ENCODE results near the gene PHF23. TPM values are rescaled to one million over a fixed set of nuclear protein-coding genes. Genes with fewer than 3 reads are reported as not detected.

PHF23 gene
- total and polyA plus RNA-seq, 2 of the 4 experiments (the other 2 are of a cell fraction): 44.8 to 58.5 TPM

GRCh38 chr17:7190276-7190917, 48.9 kb downstream of the PHF23 start:
- Histone ChIP-seq H2AK9ac (replicated peaks; ENCODE audit: low read depth, low read length, poor library complexity) (no peak overlapping the region), H3K79me1 (ENCODE audit: low read depth in 1 of 2, low read length in 2 of 2) (no peaks in the 10 kb centered on the region; a peak in 2 of 4 replicates), H3K4ac (ENCODE audit: low read depth, low read length) (no peak overlapping the region), H3K9ac (ENCODE audit: low read depth, low read length) (no peak overlapping the region), H3K27ac (ENCODE audit: insufficient read depth, low read length) (no peak overlapping the region), H2BK15ac (ENCODE audit: low read depth, low read length) (no peak overlapping the region), H2BK120ac (ENCODE audit: low read depth, low read length) (no peak overlapping the region), H3K4me2 (ENCODE audit: low read depth, low read length) (no peak overlapping the region), H2BK5ac (ENCODE audit: low read depth, low read length, poor library complexity, severe bottlenecking) (no peak overlapping the region), H2AK5ac (ENCODE audit: low read depth, low read length) (no peak overlapping the region), H4K91ac (ENCODE audit: insufficient read depth, low read depth, low read length) (no peak overlapping the region), H3K9me1 (ENCODE audit: insufficient read depth, low read length) (no peaks in the 10 kb centered on the region), H3K18ac (ENCODE audit: low read depth, low read length) (no peak overlapping the region), H3K36me3 (ENCODE audit: control insufficient read depth, insufficient read depth, low read length) (peaks cover 44% of the 10 kb centered on the region), H4K8ac (ENCODE audit: low read depth in 2 of 2, low read length in 2 of 2) (no peak overlapping the region), H3K4me1 (ENCODE audit: control insufficient read depth, insufficient read depth, low read length) (no peaks in the 10 kb centered on the region), H3K56ac (ENCODE audit: extremely low read depth, insufficient read depth, low read length) (no peak overlapping the region), H3K9me3 (ENCODE audit: control insufficient read depth, insufficient read depth, low read length) (no peaks in the 10 kb centered on the region), H4K20me1 (ENCODE audit: insufficient read depth, low read length) (peaks cover 12% of the 10 kb centered on the region), H3K14ac (replicated peaks; ENCODE audit: low read depth, low read length) (no peak overlapping the region), H3K4me3 (ENCODE audit: insufficient read depth, low read depth, low read length) (no peak overlapping the region), H2AFZ (replicated peaks; ENCODE audit: low read length, poor library complexity) (no peak overlapping the region), H4K5ac (ENCODE audit: low read depth, low read length) (no peak overlapping the region), H3K23ac (ENCODE audit: low read depth, low read length) (no peak overlapping the region), H2BK20ac (ENCODE audit: low read depth, low read length) (no peak overlapping the region), H3K27me3 (ENCODE audit: control insufficient read depth, insufficient read depth, low read length) (no peaks in the 10 kb centered on the region)
- CTCF ChIA-PET: no interaction called here
- dilution Hi-C loops (cut with HindIII; ENCODE audit: low sequenced_read_pairs, unreplicated experiment): no loop called here
- WGBS, 2 experiments (ENCODE audit: extremely low coverage in 2 of 2, insufficient read length in 1 of 2): 95% methylated on average over 4 of the region's 14 CpGs; no CpG with 5 or more reads in 1 of the 2 experiments
- DNase-seq (no peak), ATAC-seq (ENCODE audit: low read depth) (no peak)
- intact Hi-C loops (cut with micrococcal nuclease): no loop called here
- no peak for TF ChIP-seq CEBPB (IDR thresholded peaks at IDR 0.05; ENCODE audit: low read depth, low read length)
- TF ChIP-seq SMC3 (IDR thresholded peaks at IDR 0.05; ENCODE audit: low read depth, low read length): no peak
- no peak for TF ChIP-seq MXI1 (IDR thresholded peaks at IDR 0.05; ENCODE audit: borderline replicate concordance, low read depth, low read length)
- no peak for TF ChIP-seq FOS (IDR thresholded peaks at IDR 0.05; ENCODE audit: low read depth, low read length)
- no peak for TF ChIP-seq USF2 (IDR thresholded peaks at IDR 0.05; ENCODE audit: low read depth, low read length)
- BruUV-seq (replicated peaks): TSS peak; percentile 34
- POLR2A ChIA-PET (ENCODE audit: unreplicated experiment): no interaction called here
- in situ Hi-C loops (cut with MboI; ENCODE audit: low sequenced_read_pairs): no loop called here

Measured in IMR-90 (cell line).